HEK293 (cell line): ENCODE results near the gene DNAH3.

Source experiments
- CTCF ChIA-PET: fragments of 350-600 bp; formaldehyde crosslinking; extraction: SDS; loops from one replicate; lab custom pipeline; 2021; ENCODE audit warnings: antibody characterized with exemption; lab: Yijun Ruan, JAX
- POLR2A ChIA-PET: fragments of 300-600 bp; formaldehyde crosslinking; extraction: SDS; loops from one replicate; lab custom pipeline; 2020; ENCODE audit warnings: antibody characterized with exemption, inconsistent platforms; lab: Yijun Ruan, JAX
- H3K27ac ChIP-seq: fragments of 200-500 bp; sonication (Bioruptor generic); 2 replicates; pipeline ENCODE4 v1.5.1; 2014; ENCODE audit warnings: low read depth, low read length, control low read depth, inconsistent platforms; ENCODE audit errors: extremely low read depth
- H3K36me3 ChIP-seq, 2 experiments: fragments of 200-500 bp in 1 of 2; sonication (Bioruptor generic) in 1 of 2; 1 replicate in 1 of 2; 2 replicates in 1 of 2; pipeline ENCODE4 v1.5.1; 2014 to 2017; ENCODE audit warnings: inconsistent platforms in 2 of 2, low read length in 2 of 2; ENCODE audit not compliant: control insufficient read depth in 2 of 2, insufficient read depth in 1 of 2
- H3K4me1 ChIP-seq: fragments of 200-500 bp; sonication (Bioruptor generic); 2 replicates; pipeline ENCODE4 v1.5.1; 2014; ENCODE audit warnings: mild to moderate bottlenecking, low read length, inconsistent platforms; ENCODE audit not compliant: control insufficient read depth, insufficient read depth
- H3K4me3 ChIP-seq: 2 replicates; pipeline ENCODE4 v1.5.1; 2011; ENCODE audit warnings: low read depth, mild to moderate bottlenecking, control low read depth, low read length, moderate library complexity
- H3K9me3 ChIP-seq: fragments of 200-500 bp; sonication (Bioruptor generic); 2 replicates; pipeline ENCODE4 v1.5.1; 2014; ENCODE audit warnings: low read depth, low read length, inconsistent platforms; ENCODE audit not compliant: control insufficient read depth, insufficient read depth
- HOXA7 ChIP-seq: sonication (generic); formaldehyde crosslinking; IDR thresholded peaks from 2 replicates; pipeline ENCODE4 v1.8.1; 2022; ENCODE audit warnings: missing genetic modification reagents, borderline replicate concordance
- MEIS1 ChIP-seq: sonication (generic); formaldehyde crosslinking; IDR thresholded peaks from 2 replicates; pipeline ENCODE4 v1.8.1; 2022; ENCODE audit warnings: missing genetic modification reagents, mild to moderate bottlenecking, borderline replicate concordance
- PRDM1 ChIP-seq: fragments of 450-650 bp; formaldehyde crosslinking; IDR thresholded peaks from 2 replicates; pipeline ENCODE4; 2016; ENCODE audit warnings: missing biosample characterization, missing genetic modification characterization
- PRDM2 ChIP-seq: fragments of 450-650 bp; formaldehyde crosslinking; IDR thresholded peaks from 2 replicates; pipeline ENCODE4 v1.5.1; 2016; ENCODE audit warnings: missing biosample characterization, missing genetic modification characterization, borderline replicate concordance
- RBAK ChIP-seq: fragments of 450-650 bp; formaldehyde crosslinking; IDR thresholded peaks from 2 replicates; pipeline ENCODE4 v1.5.1; 2016; ENCODE audit warnings: missing biosample characterization, missing genetic modification characterization
- WT1 ChIP-seq: fragments of 450-650 bp; formaldehyde crosslinking; IDR thresholded peaks from 2 replicates; pipeline ENCODE4 v1.5.1; 2016; ENCODE audit warnings: missing biosample characterization, missing genetic modification characterization
- ZBTB11 ChIP-seq: fragments of 450-650 bp; formaldehyde crosslinking; conservative IDR thresholded peaks from 2 replicates; pipeline ENCODE4 v1.5.1; 2016; ENCODE audit warnings: low read depth, missing biosample characterization, missing genetic modification characterization
- ZBTB48 ChIP-seq: fragments of 450-650 bp; formaldehyde crosslinking; IDR thresholded peaks from 2 replicates; pipeline ENCODE4 v1.5.1; 2016; ENCODE audit warnings: missing biosample characterization, missing genetic modification characterization
- ZBTB49 ChIP-seq: fragments of 450-650 bp; formaldehyde crosslinking; IDR thresholded peaks from 2 replicates; pipeline ENCODE4 v1.5.1; 2016; ENCODE audit warnings: missing biosample characterization, missing genetic modification characterization, low read depth
- ZFP37 ChIP-seq: fragments of 450-650 bp; formaldehyde crosslinking; IDR thresholded peaks from 2 replicates; pipeline ENCODE4 v1.5.1; 2016; ENCODE audit warnings: missing biosample characterization, missing genetic modification characterization
- ZNF157 ChIP-seq: fragments of 450-650 bp; formaldehyde crosslinking; IDR thresholded peaks from 2 replicates; pipeline ENCODE4 v1.5.1; 2016; ENCODE audit warnings: missing biosample characterization, missing genetic modification characterization
- ZNF19 ChIP-seq: fragments of 450-650 bp; formaldehyde crosslinking; IDR thresholded peaks from 2 replicates; pipeline ENCODE4; 2016; ENCODE audit warnings: missing biosample characterization, missing genetic modification characterization, low read depth
- ZNF2 ChIP-seq: fragments of 450-650 bp; formaldehyde crosslinking; IDR thresholded peaks from 2 replicates; pipeline ENCODE4 v1.5.1; 2016; ENCODE audit warnings: missing biosample characterization, missing genetic modification characterization
- ZNF202 ChIP-seq: fragments of 450-650 bp; formaldehyde crosslinking; IDR thresholded peaks from 2 replicates; pipeline ENCODE4 v1.5.1; 2016; ENCODE audit warnings: missing biosample characterization, missing genetic modification characterization, borderline replicate concordance
- ZNF416 ChIP-seq: fragments of 450-650 bp; formaldehyde crosslinking; IDR thresholded peaks from 2 replicates; pipeline ENCODE4 v1.5.1; 2016; ENCODE audit warnings: missing biosample characterization, missing genetic modification characterization
- ZNF473 ChIP-seq: fragments of 450-650 bp; formaldehyde crosslinking; IDR thresholded peaks from 2 replicates; pipeline ENCODE4 v1.5.1; 2017; ENCODE audit warnings: missing biosample characterization, missing genetic modification characterization
- ZNF510 ChIP-seq: fragments of 450-650 bp; formaldehyde crosslinking; IDR thresholded peaks from 2 replicates; pipeline ENCODE4 v1.5.1; 2018; ENCODE audit warnings: mild to moderate bottlenecking, missing genetic modification characterization, missing biosample characterization; ENCODE audit not compliant: insufficient replicate concordance
- ZNF514 ChIP-seq: fragments of 450-650 bp; formaldehyde crosslinking; IDR thresholded peaks from 2 replicates; pipeline ENCODE4 v1.5.1; 2016; ENCODE audit warnings: missing biosample characterization, missing genetic modification characterization
- ZNF558 ChIP-seq: fragments of 450-650 bp; formaldehyde crosslinking; IDR thresholded peaks from 2 replicates; pipeline ENCODE4 v1.5.1; 2016; ENCODE audit warnings: missing biosample characterization, missing genetic modification characterization
- ZNF561 ChIP-seq: fragments of 450-650 bp; IDR thresholded peaks from 2 replicates; pipeline ENCODE4 v1.5.1; 2018; ENCODE audit warnings: missing biosample characterization, missing genetic modification characterization, borderline replicate concordance
- ZNF830 ChIP-seq: fragments of 450-650 bp; IDR thresholded peaks from 2 replicates; pipeline ENCODE4 v1.5.0; 2018; ENCODE audit warnings: missing biosample characterization, missing genetic modification characterization, low read depth, mild to moderate bottlenecking, moderate library complexity
- ZSCAN30 ChIP-seq: fragments of 450-650 bp; IDR thresholded peaks from 2 replicates; pipeline ENCODE4 v1.5.1; 2018; ENCODE audit warnings: missing biosample characterization, mild to moderate bottlenecking, missing genetic modification characterization, moderate library complexity
- TF ChIP-seq, protein P1 (sequence below): fragments of 450-650 bp; formaldehyde crosslinking; IDR thresholded peaks from 2 replicates; pipeline ENCODE4 v1.5.1; 2017; ENCODE audit warnings: missing biosample characterization, missing genetic modification characterization
- TF ChIP-seq, protein P2 (sequence below): fragments of 450-650 bp; formaldehyde crosslinking; IDR thresholded peaks from 2 replicates; pipeline ENCODE4 v1.5.1; 2016; ENCODE audit warnings: missing biosample characterization, missing genetic modification characterization

Gene DNAH3

DNA sequence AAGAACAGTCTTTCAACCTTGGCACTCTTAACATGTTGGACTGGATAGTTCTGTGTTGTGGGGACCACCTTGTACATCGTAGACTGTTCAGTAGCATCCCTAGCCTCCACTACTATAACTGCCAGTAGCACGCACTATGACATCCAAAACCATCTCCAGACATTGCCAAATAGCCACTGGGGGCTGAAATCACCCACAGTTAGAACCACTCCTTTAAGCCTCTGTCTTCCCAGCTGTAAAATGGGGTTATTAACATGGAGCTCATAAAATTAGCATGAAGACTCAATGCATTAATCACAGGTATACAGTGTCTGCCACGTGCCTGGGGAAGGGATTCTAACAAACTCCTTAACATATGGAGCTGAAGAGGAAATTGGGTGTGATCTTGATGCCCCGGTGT lies 200.4 kb downstream of the DNAH3 start (continued):
- TF ChIP-seq ZBTB49 (tag by site-specific recombination) (no peak), ZNF416 (tag by site-specific recombination) (no peak), WT1 (no peak), ZNF473 (tag by site-specific recombination) (no peak), ZFP37 (tag by site-specific recombination) (no peak), MEIS1 (no peak)

- Histone ChIP-seq H3K9me3 (no peaks in the 10 kb centered on the region), H3K4me1 (no peaks in the 10 kb centered on the region), H3K27ac (no peak overlapping the region), H3K4me3 (no peak overlapping the region), H3K36me3 (no peaks in the 10 kb centered on the region)
- ChIA-PET CTCF (no interaction called here), POLR2A (no interaction called here)
- TF ChIP-seq ZNF510 (tag by site-specific recombination) (no peak), ZNF202 (no peak), HOXA7 (CRISPR knock-in tag) (no peak), ZNF830 (no peak), ZBTB48 (tag by site-specific recombination) (no peak), ZSCAN30 (tag by site-specific recombination) (no peak), PRDM2 (tag by site-specific recombination) (no peak), ZNF2 (no peak), ZNF157 (tag by site-specific recombination) (no peak), ZNF558 (no peak), ZNF19 (tag by site-specific recombination) (no peak), PRDM1 (tag by site-specific recombination) (no peak), ZNF514 (tag by site-specific recombination) (no peak), ZBTB11 (tag by site-specific recombination) (no peak), ZNF561 (no peak), RBAK (tag by site-specific recombination) (no peak)
- TF ChIP-seq, protein P1, sequence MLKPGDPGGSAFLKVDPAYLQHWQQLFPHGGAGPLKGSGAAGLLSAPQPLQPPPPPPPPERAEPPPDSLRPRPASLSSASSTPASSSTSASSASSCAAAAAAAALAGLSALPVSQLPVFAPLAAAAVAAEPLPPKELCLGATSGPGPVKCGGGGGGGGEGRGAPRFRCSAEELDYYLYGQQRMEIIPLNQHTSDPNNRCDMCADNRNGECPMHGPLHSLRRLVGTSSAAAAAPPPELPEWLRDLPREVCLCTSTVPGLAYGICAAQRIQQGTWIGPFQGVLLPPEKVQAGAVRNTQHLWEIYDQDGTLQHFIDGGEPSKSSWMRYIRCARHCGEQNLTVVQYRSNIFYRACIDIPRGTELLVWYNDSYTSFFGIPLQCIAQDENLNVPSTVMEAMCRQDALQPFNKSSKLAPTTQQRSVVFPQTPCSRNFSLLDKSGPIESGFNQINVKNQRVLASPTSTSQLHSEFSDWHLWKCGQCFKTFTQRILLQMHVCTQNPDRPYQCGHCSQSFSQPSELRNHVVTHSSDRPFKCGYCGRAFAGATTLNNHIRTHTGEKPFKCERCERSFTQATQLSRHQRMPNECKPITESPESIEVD (tag by site-specific recombination), result no peak
- TF ChIP-seq, protein P2, sequence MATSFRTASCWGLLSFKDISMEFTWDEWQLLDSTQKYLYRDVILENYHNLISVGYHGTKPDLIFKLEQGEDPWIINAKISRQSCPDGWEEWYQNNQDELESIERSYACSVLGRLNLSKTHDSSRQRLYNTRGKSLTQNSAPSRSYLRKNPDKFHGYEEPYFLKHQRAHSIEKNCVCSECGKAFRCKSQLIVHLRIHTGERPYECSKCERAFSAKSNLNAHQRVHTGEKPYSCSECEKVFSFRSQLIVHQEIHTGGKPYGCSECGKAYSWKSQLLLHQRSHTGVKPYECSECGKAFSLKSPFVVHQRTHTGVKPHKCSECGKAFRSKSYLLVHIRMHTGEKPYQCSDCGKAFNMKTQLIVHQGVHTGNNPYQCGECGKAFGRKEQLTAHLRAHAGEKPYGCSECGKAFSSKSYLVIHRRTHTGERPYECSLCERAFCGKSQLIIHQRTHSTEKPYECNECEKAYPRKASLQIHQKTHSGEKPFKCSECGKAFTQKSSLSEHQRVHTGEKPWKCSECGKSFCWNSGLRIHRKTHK (tag by site-specific recombination), result no peak
These were observed 201.0 kb downstream of the DNAH3 start for GRCh38 chr16:20949660-20950059.
